K562 (cell line): ENCODE results near the gene USP46. TPM values are rescaled to one million over a fixed set of nuclear protein-coding genes. Genes with fewer than 3 reads are reported as not detected.
A peak's percentile ranks its signal among the peaks of the same experiment; 100 is the strongest.

Experiments used
- ATAC-seq: fragments of 200-7000 bp; cut with Tn5 transposase; 3 replicates; pipeline ENCODE4 v1.9.1; 2020; ENCODE audit warnings: moderate library complexity
- BruUV-seq: library from RNA; stranded (reverse); fragments of 400-500 nt; replicated peaks from 2 replicates; lab custom pipeline; 2021; lab: Mats Ljungman, UMichigan
- CTCF ChIA-PET: fragments of 300-600 bp; formaldehyde crosslinking; extraction: SDS; loops from one replicate; lab custom pipeline; 2021; ENCODE audit warnings: low intra/inter-chr PET ratio; lab: Yijun Ruan, JAX
- POLR2A ChIA-PET: fragments of 300-600, 350-650 bp; sonication (Branson Sonifier 250); formaldehyde crosslinking; extraction: SDS; loops from one replicate; lab custom pipeline; 2021; ENCODE audit warnings: antibody characterized with exemption, inconsistent platforms; lab: Yijun Ruan, JAX
- DNase-seq, 4 experiments: peaks; one replicate each; pipeline versions ENCODE4 v3.0.0 to v3.0.0-alpha.2; 2011 to 2018; ENCODE audit warnings: low spot score in 3 of 4, mixed read lengths in 3 of 4; ENCODE audit errors: extremely low read depth in 1 of 4
- FAIRE-seq: peaks from 2 replicates; lab custom pipeline; 2011; peaks lifted over from hg19 to GRCh38; lab: Jason Lieb, UNC
- H2AFZ ChIP-seq: 2 replicates; pipeline ENCODE4 v1.6.0; 2011; ENCODE audit warnings: low read depth, low read length, control low read depth, inconsistent platforms
- H3K27ac ChIP-seq: fragments of 200-600 bp; 3 replicates; pipeline ENCODE4 v1.8.0; 2011; ENCODE audit warnings: low read depth, mild to moderate bottlenecking, control low read depth, inconsistent platforms, low read length, moderate library complexity, mixed read lengths; ENCODE audit errors: extremely low read depth
- H3K27me3 ChIP-seq, 2 experiments: fragments of 300-600 bp in 1 of 2; 2 replicates in 1 of 2; 3 replicates in 1 of 2; pipeline versions ENCODE4 v1.6.0 to v1.8.0; 2011; ENCODE audit warnings: inconsistent platforms in 2 of 2, low read length in 2 of 2, mild to moderate bottlenecking in 1 of 2, mixed read lengths in 1 of 2, moderate library complexity in 1 of 2; ENCODE audit not compliant: control insufficient read depth in 2 of 2, insufficient read depth in 2 of 2
- H3K36me3 ChIP-seq: fragments of 300-600 bp; 3 replicates; pipeline ENCODE4 v1.8.0; 2011; ENCODE audit warnings: mild to moderate bottlenecking, low read length, inconsistent platforms; ENCODE audit not compliant: control insufficient read depth, insufficient read depth
- H3K4me1 ChIP-seq, 2 experiments: fragments of 200-600 bp in 1 of 2; replicated peaks in 1 of 2; 2 replicates in 1 of 2; 3 replicates in 1 of 2; pipeline versions ENCODE4 v1.5.1 to v1.8.0; 2011; ENCODE audit warnings: inconsistent platforms in 2 of 2, low read length in 2 of 2, mild to moderate bottlenecking in 1 of 2, mixed read lengths in 1 of 2, moderate library complexity in 1 of 2; ENCODE audit not compliant: control insufficient read depth in 2 of 2, insufficient read depth in 2 of 2
- H3K4me2 ChIP-seq: 2 replicates; pipeline ENCODE4 v1.6.1; 2011; ENCODE audit warnings: low read length, control low read depth, inconsistent platforms, mixed read lengths; ENCODE audit not compliant: insufficient read depth
- H3K4me3 ChIP-seq: fragments of 200-600 bp; sonication (generic), shearing (Covaris generic); 2 replicates; pipeline ENCODE4 v1.5.1; 2016; ENCODE audit warnings: control low read depth, inconsistent platforms
- H3K79me2 ChIP-seq: fragments of 200-600 bp; 3 replicates; pipeline ENCODE4 v1.8.0; 2011; ENCODE audit warnings: low read length, inconsistent platforms; ENCODE audit not compliant: control insufficient read depth, insufficient read depth
- H3K9ac ChIP-seq, 2 experiments: 2 replicates each; pipeline versions ENCODE4 v1.6.0 to v1.6.1; 2011; ENCODE audit warnings: low read depth in 2 of 2, low read length in 2 of 2, control low read depth in 1 of 2, inconsistent platforms in 1 of 2, mild to moderate bottlenecking in 1 of 2, mixed read lengths in 1 of 2; ENCODE audit not compliant: insufficient read depth in 1 of 2
- H3K9me1 ChIP-seq: one replicate; pipeline ENCODE4 v1.6.0; 2011; ENCODE audit warnings: inconsistent platforms, mild to moderate bottlenecking, low read length, moderate library complexity; ENCODE audit not compliant: control insufficient read depth, insufficient read depth
- H3K9me3 ChIP-seq: replicated peaks from 2 replicates; pipeline ENCODE4 v1.5.1; 2011; ENCODE audit warnings: low read depth, low read length, inconsistent platforms; ENCODE audit not compliant: control insufficient read depth, insufficient read depth
- H4K20me1 ChIP-seq: replicated peaks from 2 replicates; pipeline ENCODE4 v1.6.1; 2011; ENCODE audit warnings: low read length, inconsistent platforms, mixed read lengths; ENCODE audit not compliant: control insufficient read depth, insufficient read depth
- BHLHE40 ChIP-seq: IDR thresholded peaks from 2 replicates; pipeline ENCODE4 v1.6.1; 2011; ENCODE audit warnings: low read length, improper control_type of control experiment
- DPF2 ChIP-seq: fragments of 450-650 bp; IDR thresholded peaks from 2 replicates; pipeline ENCODE4 v1.6.1; 2016
- FOXA3 ChIP-seq, 2 experiments: fragments of 450-650 bp in 1 of 2; sonication (generic) in 1 of 2; formaldehyde crosslinking; IDR thresholded peaks in 1 of 2; conservative IDR thresholded peaks in 1 of 2; 2 replicates each; pipeline versions ENCODE4 v1.4.0 to v1.8.0; 2020 to 2022; ENCODE audit warnings: mild to moderate bottlenecking in 2 of 2, missing genetic modification reagents in 1 of 2
- MIER1 ChIP-seq: fragments of 450-650 bp; IDR thresholded peaks from 2 replicates; pipeline ENCODE4 v1.6.1; 2016; ENCODE audit warnings: antibody characterized with exemption, mild to moderate bottlenecking, low read depth
- TCFL5 ChIP-seq: fragments of 250-450 bp; sonication (Bioruptor Pico); conservative IDR thresholded peaks from 2 replicates; pipeline ENCODE4 v1.6.1; 2021; ENCODE audit warnings: mild to moderate bottlenecking, moderate library complexity, matching md5 sums
- ZNF583 ChIP-seq: fragments of 250-450 bp; sonication (Bioruptor Pico); IDR thresholded peaks from 2 replicates; pipeline ENCODE4 v1.4.0; 2020
- WGBS: fragments of 100-300 bp; shearing (Covaris generic); methylation state at CpG from one replicate; pipeline ENCODE4 v1.1.6; 2016; ENCODE audit warnings: low coverage, mixed read lengths; ENCODE audit not compliant: insufficient coverage; ENCODE audit errors: missing lambda C conversion rate; 5-methylcytosine and 5-hydroxymethylcytosine counted together
- in situ Hi-C: fragments of 300-500 bp; cut with MboI; formaldehyde crosslinking; loops from 4 replicates; pipeline ENCODE4 v1.15.0; 2018; ENCODE audit warnings: inconsistent platforms, mixed read lengths
- intact Hi-C: fragments of 100-400 bp; cut with micrococcal nuclease; formaldehyde crosslinking; loops from 2 replicates; pipeline ENCODE4 v1.14.2; 2022
- polyA plus RNA-seq, 8 experiments: library from polyadenylated mRNA; depleted of rRNA in 4 of 8; stranded (reverse) in 5 of 8; unstranded in 3 of 8; fragments of >200 nt; fragmentation: Nextera tagmentation in 2 of 8; fragmentation: Illumina TruSeq in 1 of 8; extraction: Ambion mirVana in 2 of 8; extraction: Trizol in 1 of 8; gene quantifications; 2 replicates each; pipeline versions ENCODE4 v1.2.1 to v1.2.3, GENCODE V29; 2011 to 2014; ENCODE audit warnings: inconsistent platforms in 1 of 8, missing spikeins in 1 of 8
- total RNA-seq, 7 experiments: library from RNA; depleted of rRNA in 6 of 7; stranded (reverse); fragments of >200 nt in 6 of 7; fragmentation: Illumina TruSeq in 2 of 7; extraction: Trizol in 2 of 7; gene quantifications; 2 replicates each; pipeline versions ENCODE4 v1.2.1 to v1.2.3, GENCODE V29; 2011 to 2021; ENCODE audit warnings: low replicate concordance in 1 of 7
- TF ChIP-seq, protein P1 (sequence below): sonication (generic); formaldehyde crosslinking; IDR thresholded peaks from 2 replicates; pipeline ENCODE4 v1.8.0; 2022; ENCODE audit warnings: missing genetic modification reagents, mild to moderate bottlenecking, borderline replicate concordance
- TF ChIP-seq, protein P2 (sequence below): fragments of 450-650 bp; IDR thresholded peaks from 2 replicates; pipeline ENCODE4 v1.6.1; 2016; ENCODE audit warnings: mild to moderate bottlenecking, moderate library complexity

USP46 gene
- total and polyA plus RNA-seq, 9 of the 15 experiments (the other 6 are each of a cell fraction or from before 2014, with no cell fraction given), result 3.0 to 11.7 (median 8.4) TPM

DNA sequence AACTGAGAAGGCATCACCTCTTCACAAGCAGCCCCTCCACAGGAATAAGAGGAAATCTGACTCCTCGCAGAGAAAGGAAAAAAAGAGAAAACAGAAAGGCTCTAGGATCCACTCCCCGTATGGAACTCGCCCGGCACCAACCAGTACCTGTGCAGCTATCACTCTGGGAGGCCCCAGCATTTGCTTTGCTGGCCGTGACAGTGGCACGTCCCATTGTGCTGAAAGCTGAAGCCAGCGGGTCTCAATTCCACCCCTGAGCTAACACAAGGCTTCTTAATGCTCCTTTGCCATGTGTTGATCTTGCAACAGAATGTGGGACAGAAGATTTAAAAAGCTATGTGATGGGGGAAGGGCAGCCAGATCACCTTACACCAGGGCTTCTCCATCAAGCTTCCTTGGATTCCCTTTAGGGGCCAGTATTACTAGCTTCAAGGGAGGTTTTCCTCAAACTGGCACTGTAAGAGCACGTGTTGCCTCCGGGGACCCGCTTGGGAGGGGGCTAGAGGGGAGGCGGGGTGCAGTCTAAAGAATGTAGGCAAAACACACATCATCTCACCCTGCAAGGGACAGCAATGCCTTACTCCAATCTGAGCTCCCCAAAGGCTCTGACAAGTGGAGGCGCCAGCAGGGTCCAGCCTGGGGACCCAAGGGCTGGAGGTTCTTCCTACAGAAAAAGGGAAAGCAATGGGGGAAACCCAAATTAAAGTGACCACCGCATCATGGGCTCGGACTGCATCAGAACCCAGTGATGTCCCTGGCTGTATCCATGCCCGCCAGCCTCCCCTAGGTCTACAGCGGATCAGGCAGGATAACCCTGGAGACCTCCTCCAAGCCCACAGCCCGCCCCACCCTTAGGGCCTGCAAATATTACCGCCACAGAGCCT lies 1.2 kb downstream of the USP46 start:
- Histone ChIP-seq H3K4me3 (peak overlapping the region; percentile 89; the same call in 1 of the 2 replicates), H2AFZ (0 out of 2 replicates have a peak overlapping the region, but pooled peaks have one; percentile 95)
- BruUV-seq, result TSS peak; percentile 34
- TF ChIP-seq FOXA3 (CRISPR knock-in tag; conservative IDR thresholded peaks at IDR 0.05 in 1 of 2, IDR thresholded peaks at IDR 0.05 in 1 of 2) (no peak), TCFL5 (CRISPR knock-in tag) (no peak), DPF2 (no peak), BHLHE40 (no peak), MIER1 (no peak), ZNF583 (CRISPR knock-in tag) (no peak)
- TF ChIP-seq, protein P1, sequence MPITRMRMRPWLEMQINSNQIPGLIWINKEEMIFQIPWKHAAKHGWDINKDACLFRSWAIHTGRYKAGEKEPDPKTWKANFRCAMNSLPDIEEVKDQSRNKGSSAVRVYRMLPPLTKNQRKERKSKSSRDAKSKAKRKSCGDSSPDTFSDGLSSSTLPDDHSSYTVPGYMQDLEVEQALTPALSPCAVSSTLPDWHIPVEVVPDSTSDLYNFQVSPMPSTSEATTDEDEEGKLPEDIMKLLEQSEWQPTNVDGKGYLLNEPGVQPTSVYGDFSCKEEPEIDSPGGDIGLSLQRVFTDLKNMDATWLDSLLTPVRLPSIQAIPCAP, result no peak
- TF ChIP-seq, protein P2, sequence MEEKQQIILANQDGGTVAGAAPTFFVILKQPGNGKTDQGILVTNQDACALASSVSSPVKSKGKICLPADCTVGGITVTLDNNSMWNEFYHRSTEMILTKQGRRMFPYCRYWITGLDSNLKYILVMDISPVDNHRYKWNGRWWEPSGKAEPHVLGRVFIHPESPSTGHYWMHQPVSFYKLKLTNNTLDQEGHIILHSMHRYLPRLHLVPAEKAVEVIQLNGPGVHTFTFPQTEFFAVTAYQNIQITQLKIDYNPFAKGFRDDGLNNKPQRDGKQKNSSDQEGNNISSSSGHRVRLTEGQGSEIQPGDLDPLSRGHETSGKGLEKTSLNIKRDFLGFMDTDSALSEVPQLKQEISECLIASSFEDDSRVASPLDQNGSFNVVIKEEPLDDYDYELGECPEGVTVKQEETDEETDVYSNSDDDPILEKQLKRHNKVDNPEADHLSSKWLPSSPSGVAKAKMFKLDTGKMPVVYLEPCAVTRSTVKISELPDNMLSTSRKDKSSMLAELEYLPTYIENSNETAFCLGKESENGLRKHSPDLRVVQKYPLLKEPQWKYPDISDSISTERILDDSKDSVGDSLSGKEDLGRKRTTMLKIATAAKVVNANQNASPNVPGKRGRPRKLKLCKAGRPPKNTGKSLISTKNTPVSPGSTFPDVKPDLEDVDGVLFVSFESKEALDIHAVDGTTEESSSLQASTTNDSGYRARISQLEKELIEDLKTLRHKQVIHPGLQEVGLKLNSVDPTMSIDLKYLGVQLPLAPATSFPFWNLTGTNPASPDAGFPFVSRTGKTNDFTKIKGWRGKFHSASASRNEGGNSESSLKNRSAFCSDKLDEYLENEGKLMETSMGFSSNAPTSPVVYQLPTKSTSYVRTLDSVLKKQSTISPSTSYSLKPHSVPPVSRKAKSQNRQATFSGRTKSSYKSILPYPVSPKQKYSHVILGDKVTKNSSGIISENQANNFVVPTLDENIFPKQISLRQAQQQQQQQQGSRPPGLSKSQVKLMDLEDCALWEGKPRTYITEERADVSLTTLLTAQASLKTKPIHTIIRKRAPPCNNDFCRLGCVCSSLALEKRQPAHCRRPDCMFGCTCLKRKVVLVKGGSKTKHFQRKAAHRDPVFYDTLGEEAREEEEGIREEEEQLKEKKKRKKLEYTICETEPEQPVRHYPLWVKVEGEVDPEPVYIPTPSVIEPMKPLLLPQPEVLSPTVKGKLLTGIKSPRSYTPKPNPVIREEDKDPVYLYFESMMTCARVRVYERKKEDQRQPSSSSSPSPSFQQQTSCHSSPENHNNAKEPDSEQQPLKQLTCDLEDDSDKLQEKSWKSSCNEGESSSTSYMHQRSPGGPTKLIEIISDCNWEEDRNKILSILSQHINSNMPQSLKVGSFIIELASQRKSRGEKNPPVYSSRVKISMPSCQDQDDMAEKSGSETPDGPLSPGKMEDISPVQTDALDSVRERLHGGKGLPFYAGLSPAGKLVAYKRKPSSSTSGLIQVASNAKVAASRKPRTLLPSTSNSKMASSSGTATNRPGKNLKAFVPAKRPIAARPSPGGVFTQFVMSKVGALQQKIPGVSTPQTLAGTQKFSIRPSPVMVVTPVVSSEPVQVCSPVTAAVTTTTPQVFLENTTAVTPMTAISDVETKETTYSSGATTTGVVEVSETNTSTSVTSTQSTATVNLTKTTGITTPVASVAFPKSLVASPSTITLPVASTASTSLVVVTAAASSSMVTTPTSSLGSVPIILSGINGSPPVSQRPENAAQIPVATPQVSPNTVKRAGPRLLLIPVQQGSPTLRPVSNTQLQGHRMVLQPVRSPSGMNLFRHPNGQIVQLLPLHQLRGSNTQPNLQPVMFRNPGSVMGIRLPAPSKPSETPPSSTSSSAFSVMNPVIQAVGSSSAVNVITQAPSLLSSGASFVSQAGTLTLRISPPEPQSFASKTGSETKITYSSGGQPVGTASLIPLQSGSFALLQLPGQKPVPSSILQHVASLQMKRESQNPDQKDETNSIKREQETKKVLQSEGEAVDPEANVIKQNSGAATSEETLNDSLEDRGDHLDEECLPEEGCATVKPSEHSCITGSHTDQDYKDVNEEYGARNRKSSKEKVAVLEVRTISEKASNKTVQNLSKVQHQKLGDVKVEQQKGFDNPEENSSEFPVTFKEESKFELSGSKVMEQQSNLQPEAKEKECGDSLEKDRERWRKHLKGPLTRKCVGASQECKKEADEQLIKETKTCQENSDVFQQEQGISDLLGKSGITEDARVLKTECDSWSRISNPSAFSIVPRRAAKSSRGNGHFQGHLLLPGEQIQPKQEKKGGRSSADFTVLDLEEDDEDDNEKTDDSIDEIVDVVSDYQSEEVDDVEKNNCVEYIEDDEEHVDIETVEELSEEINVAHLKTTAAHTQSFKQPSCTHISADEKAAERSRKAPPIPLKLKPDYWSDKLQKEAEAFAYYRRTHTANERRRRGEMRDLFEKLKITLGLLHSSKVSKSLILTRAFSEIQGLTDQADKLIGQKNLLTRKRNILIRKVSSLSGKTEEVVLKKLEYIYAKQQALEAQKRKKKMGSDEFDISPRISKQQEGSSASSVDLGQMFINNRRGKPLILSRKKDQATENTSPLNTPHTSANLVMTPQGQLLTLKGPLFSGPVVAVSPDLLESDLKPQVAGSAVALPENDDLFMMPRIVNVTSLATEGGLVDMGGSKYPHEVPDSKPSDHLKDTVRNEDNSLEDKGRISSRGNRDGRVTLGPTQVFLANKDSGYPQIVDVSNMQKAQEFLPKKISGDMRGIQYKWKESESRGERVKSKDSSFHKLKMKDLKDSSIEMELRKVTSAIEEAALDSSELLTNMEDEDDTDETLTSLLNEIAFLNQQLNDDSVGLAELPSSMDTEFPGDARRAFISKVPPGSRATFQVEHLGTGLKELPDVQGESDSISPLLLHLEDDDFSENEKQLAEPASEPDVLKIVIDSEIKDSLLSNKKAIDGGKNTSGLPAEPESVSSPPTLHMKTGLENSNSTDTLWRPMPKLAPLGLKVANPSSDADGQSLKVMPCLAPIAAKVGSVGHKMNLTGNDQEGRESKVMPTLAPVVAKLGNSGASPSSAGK, result 0 out of 2 replicates have a peak, but pooled peaks have one; percentile 19

More for the DNA sequence above, 1.2 kb downstream of the USP46 start:
- H4K20me1 ChIP-seq, result no peaks in the 10 kb centered on the region
- H3K4me1 ChIP-seq, result peaks cover 12 to 21% of the 10 kb centered on the region in 2 experiments; a peak in 4 of 5 replicates
- no peak for ATAC-seq
- peaks cover 10% of the 10 kb centered on the region; the same call in 2 of the 3 replicates for H3K36me3 ChIP-seq
- H3K9me1 ChIP-seq, result no peaks in the 10 kb centered on the region
- ChIA-PET CTCF (no interaction called here), POLR2A (interaction anchor here (0.7 to 2.5 kb wide), 4 partner anchors 9 to 76 kb away, joined by 3 to 11 read pairs (median 3); no protein-coding TSS in a partner anchor)
- H3K79me2 ChIP-seq, result peaks cover 14% of the 10 kb centered on the region; the same call in 2 of the 3 replicates
- H3K27ac ChIP-seq, result no peak overlapping the region
- peak overlapping the region in 1 of 2 experiments; percentile 43; a peak in 1 of 4 replicates for H3K9ac ChIP-seq
- 83% methylated on average over 18 of the region's 18 CpGs for WGBS
- FAIRE-seq, result no peak
- in situ Hi-C loops (no loop called here), intact Hi-C loops (loop anchor here (5.0 kb wide), 1 partner anchor 71 kb away; no protein-coding TSS in a partner anchor)
- H3K27me3 ChIP-seq, result no peaks in the 10 kb centered on the region
- H3K4me2 ChIP-seq, result peak overlapping the region; percentile 86; the same call in 1 of the 2 replicates
- DNase-seq, result peak in 1 of 4 experiments; percentile 15
- H3K9me3 ChIP-seq, result no peaks in the 10 kb centered on the region
